Endothelial cell of umbilical vein (primary cell): ENCODE measurements around the gene PRKAR1B.

Experiments used
- CTCF ChIP-seq, 2 donors: IDR thresholded peaks; 1 replicate in 1 of 2; 2 replicates in 1 of 2; pipeline ENCODE4 v1.5.1; 2011; ENCODE audit warnings: low read length in 2 of 2, mild to moderate bottlenecking in 2 of 2, moderate library complexity in 2 of 2, control low read depth in 1 of 2, inconsistent platforms in 1 of 2, low read depth in 1 of 2; ENCODE audit not compliant: insufficient read depth in 1 of 2; ENCODE audit errors: extremely low read depth in 1 of 2
- JUN ChIP-seq: IDR thresholded peaks from 2 replicates; pipeline ENCODE4 v1.6.1; 2011; ENCODE audit warnings: borderline replicate concordance, low read depth; ENCODE audit not compliant: insufficient read length, insufficient read depth
- POLR2A ChIP-seq: IDR thresholded peaks from 2 replicates; pipeline ENCODE4 v1.6.1; 2012; ENCODE audit warnings: low read depth, mild to moderate bottlenecking, control low read depth, low read length
- POLR2AphosphoS5 ChIP-seq: IDR thresholded peaks from 2 replicates; pipeline ENCODE4 v1.6.1; 2012; ENCODE audit warnings: low read depth, mild to moderate bottlenecking, control low read depth, low read length, moderate library complexity; ENCODE audit not compliant: insufficient read depth

GRCh38 chr7:726854-727103 is 302 bp downstream of the PRKAR1B start:
- no peak for TF ChIP-seq POLR2AphosphoS5
- no peak for TF ChIP-seq CTCF (IDR thresholded peaks at IDR 0.05; ENCODE audit: extremely low read depth in 1 of 2, insufficient read depth in 1 of 2, low read depth in 1 of 2, low read length in 2 of 2)
- TF ChIP-seq POLR2A, result no peak
- TF ChIP-seq JUN, result no peak
